Bronchial epithelial cell (primary cell): ENCODE data around the gene LIMS1. TPM values are rescaled to one million over a fixed set of nuclear protein-coding genes. Genes with fewer than 3 reads are reported as not detected.

ENCODE experiments used
- DNase-seq: peaks from one replicate; pipeline ENCODE4 v3.0.0-alpha.2; 2010; ENCODE audit warnings: low read depth
- FAIRE-seq: peaks from 2 replicates; lab custom pipeline; 2011; peaks lifted over from hg19 to GRCh38; lab: Jason Lieb, UNC
- H3K27me3 ChIP-seq: 2 replicates; pipeline ENCODE4 v1.5.1; 2011; ENCODE audit warnings: low read length; ENCODE audit not compliant: control insufficient read depth, insufficient read depth
- H3K36me3 ChIP-seq: 2 replicates; pipeline ENCODE4 v1.5.1; 2011; ENCODE audit warnings: low read length; ENCODE audit not compliant: control insufficient read depth, insufficient read depth
- H3K4me3 ChIP-seq: 2 replicates; pipeline ENCODE4 v1.5.1; 2011; ENCODE audit warnings: mild to moderate bottlenecking, low read depth, low read length, control low read depth
- total RNA-seq: library from RNA; depleted of rRNA; stranded (reverse); fragments of >200 nt; gene quantifications from 2 replicates; pipeline ENCODE4 v1.2.1, GENCODE V29; 2014
- TF ChIP-seq, protein P1 (sequence below): IDR thresholded peaks from 2 replicates; pipeline ENCODE4 v1.5.1; 2011; ENCODE audit warnings: mild to moderate bottlenecking, moderate library complexity, low read length, control low read depth, inconsistent platforms; ENCODE audit not compliant: insufficient read depth, severe bottlenecking

LIMS1 gene
- total RNA-seq, 1 donor from 2014 or later = 42.1 TPM

DNA sequence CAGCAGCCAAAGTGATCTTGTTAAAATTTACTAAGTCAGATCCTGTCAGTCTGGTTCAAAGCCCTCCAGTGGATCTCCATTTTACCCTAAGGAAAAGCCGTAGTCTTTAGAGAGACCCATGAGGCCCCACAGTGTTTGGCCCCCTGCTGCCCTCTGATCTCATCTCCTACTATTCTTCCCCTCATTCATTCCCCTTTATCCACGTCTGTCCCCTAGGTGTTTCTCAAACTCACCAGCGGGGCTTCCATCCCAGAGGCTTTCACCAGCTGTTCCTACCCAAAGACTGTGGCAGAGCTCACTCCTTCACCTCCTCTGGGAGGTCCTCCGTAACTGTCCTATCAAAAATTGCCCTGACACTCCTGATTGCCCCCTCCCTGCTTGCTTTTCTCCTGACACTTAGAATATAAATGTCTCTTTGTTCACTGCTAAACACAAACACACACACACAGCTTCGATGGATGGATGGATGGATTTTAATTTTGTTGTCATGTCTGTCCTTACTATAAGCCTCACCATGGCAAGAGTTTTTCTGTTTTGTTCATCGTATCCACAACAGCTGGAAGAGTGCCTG is 26.1 kb downstream of the LIMS1 start:
- DNase-seq (no peak), FAIRE-seq (no peak)
- H3K36me3 ChIP-seq = no peaks in the 10 kb centered on the region
- TF ChIP-seq, protein P1, sequence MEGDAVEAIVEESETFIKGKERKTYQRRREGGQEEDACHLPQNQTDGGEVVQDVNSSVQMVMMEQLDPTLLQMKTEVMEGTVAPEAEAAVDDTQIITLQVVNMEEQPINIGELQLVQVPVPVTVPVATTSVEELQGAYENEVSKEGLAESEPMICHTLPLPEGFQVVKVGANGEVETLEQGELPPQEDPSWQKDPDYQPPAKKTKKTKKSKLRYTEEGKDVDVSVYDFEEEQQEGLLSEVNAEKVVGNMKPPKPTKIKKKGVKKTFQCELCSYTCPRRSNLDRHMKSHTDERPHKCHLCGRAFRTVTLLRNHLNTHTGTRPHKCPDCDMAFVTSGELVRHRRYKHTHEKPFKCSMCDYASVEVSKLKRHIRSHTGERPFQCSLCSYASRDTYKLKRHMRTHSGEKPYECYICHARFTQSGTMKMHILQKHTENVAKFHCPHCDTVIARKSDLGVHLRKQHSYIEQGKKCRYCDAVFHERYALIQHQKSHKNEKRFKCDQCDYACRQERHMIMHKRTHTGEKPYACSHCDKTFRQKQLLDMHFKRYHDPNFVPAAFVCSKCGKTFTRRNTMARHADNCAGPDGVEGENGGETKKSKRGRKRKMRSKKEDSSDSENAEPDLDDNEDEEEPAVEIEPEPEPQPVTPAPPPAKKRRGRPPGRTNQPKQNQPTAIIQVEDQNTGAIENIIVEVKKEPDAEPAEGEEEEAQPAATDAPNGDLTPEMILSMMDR = no peak
- no peaks in the 10 kb centered on the region for H3K27me3 ChIP-seq
- no peak overlapping the region for H3K4me3 ChIP-seq

DNA sequence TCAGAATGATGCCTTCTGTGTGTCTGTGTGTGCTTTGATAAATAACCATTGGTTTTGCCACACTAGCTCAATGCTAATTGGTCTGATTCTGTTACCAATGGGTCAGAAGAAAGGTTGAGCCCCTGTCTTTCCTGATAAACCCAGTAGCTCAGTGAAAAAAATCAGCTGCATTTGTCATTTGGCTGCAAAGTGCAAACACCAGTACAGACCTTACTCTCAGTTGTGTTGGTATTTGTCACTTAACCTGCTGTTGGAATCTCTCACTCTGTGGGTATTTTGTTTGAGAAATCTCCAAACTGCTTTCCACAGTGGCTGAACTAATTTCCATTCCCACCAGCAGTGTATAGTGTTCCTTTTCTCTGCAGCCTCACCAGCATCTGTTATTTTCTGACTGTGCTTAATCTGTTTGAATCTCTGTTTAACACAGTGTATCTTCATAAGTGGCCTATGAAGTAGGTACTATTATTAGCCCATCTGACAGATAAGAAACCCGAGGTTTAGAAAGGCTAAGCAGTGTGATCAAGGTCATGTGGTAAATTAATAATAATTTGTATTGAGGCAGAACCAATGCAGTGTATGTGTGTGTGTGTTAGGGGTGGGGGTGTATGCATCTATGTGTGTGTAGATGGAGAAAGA is 26.7 kb downstream of the LIMS1 start:
- Histone ChIP-seq H3K4me3 (no peak overlapping the region), H3K27me3 (no peaks in the 10 kb centered on the region), H3K36me3 (no peaks in the 10 kb centered on the region)
- DNase-seq (no peak), FAIRE-seq (no peak)
- TF ChIP-seq, protein P1 = no peak

DNA sequence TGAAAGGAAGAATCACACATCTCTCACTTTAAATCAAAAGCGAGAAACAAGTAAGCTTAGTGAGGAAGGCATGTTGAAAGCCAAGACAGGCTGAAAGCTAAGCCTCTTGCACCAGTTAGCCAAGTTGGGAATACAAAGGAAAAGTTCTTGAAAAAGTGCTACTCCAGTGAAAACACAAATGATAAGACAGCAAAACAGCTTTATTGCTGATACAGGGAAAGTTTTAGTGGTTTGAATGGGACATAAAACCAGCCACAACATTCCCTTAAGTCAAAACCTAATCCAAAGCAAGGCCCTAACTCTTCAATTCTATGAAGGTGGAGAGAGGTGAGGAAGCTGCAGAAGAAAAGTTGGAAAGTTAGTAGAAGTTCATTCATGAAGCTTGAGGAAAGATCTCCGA is 28.0 kb downstream of the LIMS1 start:
- H3K27me3 ChIP-seq = no peaks in the 10 kb centered on the region
- TF ChIP-seq, protein P1 = no peak
- no peaks in the 10 kb centered on the region for H3K36me3 ChIP-seq
- DNase-seq (no peak), FAIRE-seq (no peak)
- no peak overlapping the region for H3K4me3 ChIP-seq

DNA sequence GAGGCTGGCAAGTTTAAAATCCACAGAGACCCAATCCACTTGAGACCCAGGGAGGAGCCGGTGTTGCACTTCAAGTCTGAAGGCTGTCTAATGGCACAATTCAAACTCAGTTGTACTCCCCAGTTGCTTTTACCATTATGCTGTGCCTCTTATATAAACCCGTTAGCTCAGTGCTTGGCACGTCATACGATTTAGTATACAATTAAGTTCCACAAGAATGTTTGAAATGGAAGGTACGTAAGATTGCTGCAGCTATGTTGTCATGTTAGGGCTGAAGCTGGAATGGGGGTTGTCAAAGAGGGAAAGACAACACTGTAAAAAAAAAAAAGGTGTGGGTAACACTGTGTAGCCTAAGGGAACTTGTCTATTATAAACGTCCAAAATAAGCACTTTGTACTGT is 30.2 kb downstream of the LIMS1 start:
- Histone ChIP-seq H3K27me3 (no peaks in the 10 kb centered on the region), H3K4me3 (no peak overlapping the region), H3K36me3 (no peaks in the 10 kb centered on the region)
- FAIRE-seq = no peak
- TF ChIP-seq, protein P1 = no peak
- no peak for DNase-seq

DNA sequence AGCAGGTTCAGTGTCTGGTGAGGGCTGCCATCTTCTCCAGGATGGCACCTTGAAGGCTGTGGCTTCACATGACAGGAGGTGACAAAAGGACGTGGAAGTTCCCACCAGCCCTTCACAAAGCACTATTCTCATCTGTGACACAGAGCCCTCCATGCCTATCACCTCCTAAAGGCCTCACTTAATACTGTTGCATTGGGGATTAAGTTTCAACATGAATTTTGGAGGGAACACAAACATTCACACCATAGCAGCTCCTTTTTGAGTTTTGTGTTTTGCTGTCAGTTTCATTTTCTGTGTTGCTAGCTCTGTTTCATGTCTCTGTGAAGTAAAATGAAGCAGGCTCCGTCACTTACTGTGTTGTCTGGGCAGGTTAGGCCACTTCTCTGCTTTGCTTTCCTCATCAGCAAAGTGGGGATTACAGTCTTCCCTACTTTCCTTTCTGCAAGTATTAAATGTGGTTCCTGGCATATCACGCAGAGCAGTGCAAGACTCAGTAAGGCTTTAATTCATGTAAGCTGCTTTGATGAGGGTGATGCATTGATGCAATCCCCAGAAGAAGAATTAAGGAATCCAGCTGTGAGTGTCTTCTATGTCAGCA is 31.6 kb downstream of the LIMS1 start:
- no peaks in the 10 kb centered on the region for H3K36me3 ChIP-seq
- TF ChIP-seq, protein P1 = no peak
- no peak overlapping the region for H3K4me3 ChIP-seq
- no peaks in the 10 kb centered on the region for H3K27me3 ChIP-seq
- FAIRE-seq (no peak), DNase-seq (no peak)

DNA sequence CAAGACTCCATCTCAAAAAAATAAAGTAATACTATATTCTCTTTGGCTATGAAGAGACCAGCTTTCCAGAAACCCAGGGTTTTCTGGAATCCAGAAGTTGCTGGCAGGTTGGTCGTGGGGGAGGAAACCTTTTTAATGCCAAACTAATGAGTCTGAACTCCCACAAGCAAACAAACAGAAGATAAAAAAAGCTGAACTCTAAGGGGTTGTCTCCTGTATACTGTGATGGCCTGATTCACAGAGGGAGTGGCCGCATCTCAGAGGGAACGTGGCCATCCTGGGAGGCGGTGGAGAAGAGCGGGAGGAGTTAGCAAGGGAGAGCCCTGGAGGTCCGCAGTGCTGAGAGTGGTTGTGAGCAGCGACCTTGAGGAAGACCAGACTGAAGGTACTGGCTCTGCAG is 36.1 kb downstream of the LIMS1 start:
- DNase-seq (peak; percentile 60), FAIRE-seq (no peak)
- TF ChIP-seq, protein P1 = no peak
- Histone ChIP-seq H3K4me3 (no peak overlapping the region), H3K36me3 (no peaks in the 10 kb centered on the region), H3K27me3 (no peaks in the 10 kb centered on the region)
